Measurements from ENCODE around the gene MESP1. TPM values are rescaled to one million over a fixed set of nuclear protein-coding genes. Genes with fewer than 3 reads are reported as not detected.

MESP1 gene
- total and polyA plus RNA-seq, 2 of the 4 experiments (the other 2 are of a cell fraction) = under 0.01 to 0.10 TPM

GRCh38 chr15:89772932-89773583 lies 22.0 kb upstream of the MESP1 start (continued):
- TF ChIP-seq CTCF (conservative IDR thresholded peaks at IDR 0.05; ENCODE audit: low read depth, low read length) = no peak; the same call in 1 of the 2 replicates

GRCh38 chr15:89770041-89770440 lies 19.0 kb upstream of the MESP1 start:
- intact Hi-C loops (cut with micrococcal nuclease) (loop anchor here (5.0 kb wide), 1 partner anchor 77 kb away; no protein-coding TSS in a partner anchor), dilution Hi-C loops (cut with HindIII; ENCODE audit: low sequenced_read_pairs, unreplicated experiment) (loop anchor here (25.0 kb wide), 1 partner anchor 92 kb away; no protein-coding TSS in a partner anchor), in situ Hi-C loops (cut with MboI; ENCODE audit: low sequenced_read_pairs) (no loop called here)
- Histone ChIP-seq H3K27me3 (ENCODE audit: control insufficient read depth, insufficient read depth, low read length) (no peaks in the 10 kb centered on the region), H3K36me3 (ENCODE audit: control insufficient read depth, insufficient read depth, low read length) (no peaks in the 10 kb centered on the region), H2AK9ac (replicated peaks; ENCODE audit: low read depth, low read length, poor library complexity) (peak overlapping the region; percentile 52), H4K20me1 (ENCODE audit: insufficient read depth, low read length) (no peaks in the 10 kb centered on the region), H3K23ac (ENCODE audit: low read depth, low read length) (no peak overlapping the region), H3K14ac (replicated peaks; ENCODE audit: low read depth, low read length) (peak overlapping the region; percentile 28; the same call in 1 of the 2 replicates), H4K91ac (ENCODE audit: insufficient read depth, low read depth, low read length) (no peak overlapping the region), H3K4me2 (ENCODE audit: low read depth, low read length) (no peak overlapping the region), H2BK120ac (ENCODE audit: low read depth, low read length) (peak overlapping the region; percentile 35; the same call in 1 of the 2 replicates), H3K4me3 (ENCODE audit: insufficient read depth, low read depth, low read length) (no peak overlapping the region), H3K9me3 (ENCODE audit: control insufficient read depth, insufficient read depth, low read length) (no peaks in the 10 kb centered on the region), H3K4ac (ENCODE audit: low read depth, low read length) (peak overlapping the region; percentile 37; the same call in 1 of the 2 replicates), H2BK20ac (ENCODE audit: low read depth, low read length) (peak overlapping the region; percentile 41; the same call in 1 of the 2 replicates), H2BK5ac (ENCODE audit: low read depth, low read length, poor library complexity, severe bottlenecking) (no peak overlapping the region), H3K27ac (ENCODE audit: insufficient read depth, low read length) (no peak overlapping the region), H3K18ac (ENCODE audit: low read depth, low read length) (peak overlapping the region; percentile 24; the same call in 1 of the 2 replicates), H4K8ac (ENCODE audit: low read depth in 2 of 2, low read length in 2 of 2) (peak overlapping the region in 1 of 2 experiments; percentile 48; a peak in 1 of 4 replicates), H3K9ac (ENCODE audit: low read depth, low read length) (no peak overlapping the region), H3K9me1 (ENCODE audit: insufficient read depth, low read length) (0 out of 2 replicates have a peak, but pooled peaks cover 2% of the 10 kb centered on the region), H4K5ac (ENCODE audit: low read depth, low read length) (no peak overlapping the region), H3K4me1 (ENCODE audit: control insufficient read depth, insufficient read depth, low read length) (peaks cover 14% of the 10 kb centered on the region), H2BK15ac (ENCODE audit: low read depth, low read length) (no peak overlapping the region), H2AFZ (replicated peaks; ENCODE audit: low read length, poor library complexity) (peak overlapping the region; percentile 80), H2AK5ac (ENCODE audit: low read depth, low read length) (peak overlapping the region; percentile 19; the same call in 1 of the 2 replicates), H3K79me1 (ENCODE audit: low read depth in 1 of 2, low read length in 2 of 2) (no peaks in the 10 kb centered on the region), H3K56ac (ENCODE audit: extremely low read depth, insufficient read depth, low read length) (no peak overlapping the region)
- no TSS peak for BruUV-seq (replicated peaks)
- POLR2A ChIA-PET (ENCODE audit: unreplicated experiment) = no interaction called here
- DNase-seq = peak; percentile 70
- 100% methylated on average over 1 of the region's 3 CpGs; no CpG with 5 or more reads in 1 of the 2 experiments for WGBS, 2 experiments (ENCODE audit: extremely low coverage in 2 of 2, insufficient read length in 1 of 2)
- ATAC-seq (ENCODE audit: low read depth) = peak; percentile 43
- CTCF ChIA-PET = interaction anchor here (0.9 to 1.2 kb wide), 2 partner anchors 9 to 118 kb away, joined by 3 to 4 read pairs; no protein-coding TSS in a partner anchor
- TF ChIP-seq MAZ (IDR thresholded peaks at IDR 0.05; ENCODE audit: borderline replicate concordance, low read depth, low read length) (no peak), RAD21 (IDR thresholded peaks at IDR 0.05; ENCODE audit: low read length) (no peak), MXI1 (IDR thresholded peaks at IDR 0.05; ENCODE audit: borderline replicate concordance, low read depth, low read length) (no peak), FOS (IDR thresholded peaks at IDR 0.05; ENCODE audit: low read depth, low read length) (no peak), RFX5 (IDR thresholded peaks at IDR 0.05; ENCODE audit: low read depth, low read length) (no peak), RCOR1 (IDR thresholded peaks at IDR 0.05; ENCODE audit: insufficient replicate concordance, low read length) (no peak), NFE2L2 (IDR thresholded peaks at IDR 0.05; ENCODE audit: low read depth, low read length) (no peak), USF2 (IDR thresholded peaks at IDR 0.05; ENCODE audit: low read depth, low read length) (no peak), ELK1 (IDR thresholded peaks at IDR 0.05; ENCODE audit: borderline replicate concordance, low read depth, low read length) (no peak), BHLHE40 (IDR thresholded peaks at IDR 0.05; ENCODE audit: low read depth, low read length) (no peak)
